HEK293T (cell line): ENCODE results near the gene PPP1R12C.
A peak's percentile ranks its signal among the peaks of the same experiment; 100 is the strongest.

Source experiments
- CTCF ChIA-PET: fragments of 350-600 bp; formaldehyde crosslinking; extraction: SDS; loops from one replicate; lab custom pipeline; 2021; ENCODE audit warnings: antibody characterized with exemption, inconsistent platforms; lab: Yijun Ruan, JAX
- POLR2A ChIA-PET: fragments of 350-600 bp; formaldehyde crosslinking; extraction: SDS; loops from one replicate; lab custom pipeline; 2020; ENCODE audit warnings: antibody characterized with exemption, inconsistent platforms; lab: Yijun Ruan, JAX
- DNase-seq: peaks from one replicate; pipeline ENCODE4 v3.0.0; 2012; ENCODE audit warnings: mixed read lengths; ENCODE audit errors: extremely low spot score
- ARNT ChIP-seq: fragments of 450-650 bp; IDR thresholded peaks from 2 replicates; pipeline ENCODE4 v1.6.1; 2017; ENCODE audit warnings: mild to moderate bottlenecking
- BHLHE40 ChIP-seq: fragments of 450-650 bp; IDR thresholded peaks from 2 replicates; pipeline ENCODE4 v1.6.1; 2016; ENCODE audit warnings: mild to moderate bottlenecking, moderate library complexity, borderline replicate concordance
- CTBP1 ChIP-seq: fragments of 450-650 bp; IDR thresholded peaks from 2 replicates; pipeline ENCODE4 v1.6.1; 2016; ENCODE audit warnings: borderline replicate concordance
- ELF4 ChIP-seq: fragments of 450-650 bp; IDR thresholded peaks from 2 replicates; pipeline ENCODE4 v1.6.1; 2017; ENCODE audit warnings: antibody characterized with exemption
- FOXA1 ChIP-seq: fragments of 450-650 bp; IDR thresholded peaks from 2 replicates; pipeline ENCODE4 v1.6.1; 2016; ENCODE audit warnings: mild to moderate bottlenecking
- FOXK2 ChIP-seq: fragments of 450-650 bp; IDR thresholded peaks from 2 replicates; pipeline ENCODE4 v1.6.1; 2016; ENCODE audit warnings: mild to moderate bottlenecking
- FOXM1 ChIP-seq: fragments of 450-650 bp; IDR thresholded peaks from 2 replicates; pipeline ENCODE4 v1.6.1; 2017; ENCODE audit warnings: mild to moderate bottlenecking, borderline replicate concordance
- HDGF ChIP-seq: fragments of 450-650 bp; IDR thresholded peaks from 2 replicates; pipeline ENCODE4 v1.6.1; 2017; ENCODE audit warnings: antibody characterized with exemption, borderline replicate concordance
- L3MBTL2 ChIP-seq: fragments of 450-650 bp; conservative IDR thresholded peaks from 2 replicates; pipeline ENCODE4 v1.6.1; 2016; ENCODE audit warnings: mild to moderate bottlenecking
- LEF1 ChIP-seq: fragments of 450-650 bp; IDR thresholded peaks from 2 replicates; pipeline ENCODE4 v1.6.1; 2017; ENCODE audit warnings: mild to moderate bottlenecking, borderline replicate concordance
- NFRKB ChIP-seq: fragments of 450-650 bp; IDR thresholded peaks from 2 replicates; pipeline ENCODE4 v1.6.1; 2016; ENCODE audit warnings: mild to moderate bottlenecking, moderate library complexity
- SP1 ChIP-seq: fragments of 450-650 bp; IDR thresholded peaks from 2 replicates; pipeline ENCODE4 v1.6.1; 2017
- SUZ12 ChIP-seq: fragments of 450-650 bp; IDR thresholded peaks from 2 replicates; pipeline ENCODE4 v1.6.1; 2016; ENCODE audit warnings: mild to moderate bottlenecking
- TARDBP ChIP-seq: fragments of 450-650 bp; IDR thresholded peaks from 2 replicates; pipeline ENCODE4 v1.6.1; 2016
- ZNF384 ChIP-seq: fragments of 450-650 bp; IDR thresholded peaks from 2 replicates; pipeline ENCODE4 v1.6.1; 2016
- TF ChIP-seq, protein P1 (sequence below): fragments of 450-650 bp; IDR thresholded peaks from 2 replicates; pipeline ENCODE4 v1.6.1; 2016

PPP1R12C gene

DNA sequence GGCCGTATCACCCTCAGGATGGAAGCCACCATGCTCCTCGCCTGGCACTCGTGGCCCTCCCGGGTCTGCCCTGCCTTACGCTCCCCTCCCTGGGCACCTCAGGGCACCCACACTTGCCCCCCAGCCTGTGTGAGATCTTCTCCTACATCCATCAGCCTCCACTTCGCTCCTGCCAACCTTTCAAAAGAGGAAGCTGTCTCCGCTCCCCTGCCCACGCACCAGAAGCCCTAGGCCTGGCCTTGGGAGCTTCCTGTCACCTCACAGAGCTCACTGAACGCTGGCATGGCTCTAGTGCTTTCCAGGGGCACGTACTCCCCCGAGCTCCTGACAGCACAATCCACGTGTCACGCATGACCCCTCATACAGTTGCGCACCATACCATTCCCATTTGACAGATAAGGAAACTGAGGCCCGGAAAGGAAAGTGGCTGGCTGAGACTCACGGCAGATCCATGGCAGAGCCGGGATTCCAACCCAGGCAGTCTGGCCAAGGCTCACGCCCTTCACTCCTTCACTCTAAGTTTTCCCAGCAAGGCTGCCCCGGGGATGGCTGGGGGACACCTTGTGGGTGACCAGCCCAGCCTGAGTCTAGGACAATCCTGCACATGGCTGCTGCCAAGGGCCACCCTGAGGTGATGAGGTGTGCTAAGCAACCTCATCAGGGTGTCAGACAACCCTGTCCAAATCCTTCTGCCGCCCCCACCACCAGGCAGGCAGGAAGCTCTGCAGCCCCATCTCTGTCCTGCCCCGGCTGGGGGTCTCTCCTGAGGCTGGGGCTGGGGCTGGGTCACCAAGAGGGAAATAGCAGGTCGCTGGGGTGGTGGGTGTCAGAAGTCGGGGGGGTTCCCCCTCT is 19.3 kb downstream of the PPP1R12C start:
- DNase-seq = no peak
- CTCF ChIA-PET = no interaction called here
- no peak for TF ChIP-seq LEF1
- no peak for TF ChIP-seq ZNF384
- no peak for TF ChIP-seq ELF4
- no peak for TF ChIP-seq TARDBP
- TF ChIP-seq BHLHE40 = no peak
- no peak for TF ChIP-seq SP1
- no peak for TF ChIP-seq FOXM1
- no peak for TF ChIP-seq HDGF
- no peak for TF ChIP-seq FOXK2
- TF ChIP-seq FOXA1 = no peak
- POLR2A ChIA-PET = no interaction called here

DNA sequence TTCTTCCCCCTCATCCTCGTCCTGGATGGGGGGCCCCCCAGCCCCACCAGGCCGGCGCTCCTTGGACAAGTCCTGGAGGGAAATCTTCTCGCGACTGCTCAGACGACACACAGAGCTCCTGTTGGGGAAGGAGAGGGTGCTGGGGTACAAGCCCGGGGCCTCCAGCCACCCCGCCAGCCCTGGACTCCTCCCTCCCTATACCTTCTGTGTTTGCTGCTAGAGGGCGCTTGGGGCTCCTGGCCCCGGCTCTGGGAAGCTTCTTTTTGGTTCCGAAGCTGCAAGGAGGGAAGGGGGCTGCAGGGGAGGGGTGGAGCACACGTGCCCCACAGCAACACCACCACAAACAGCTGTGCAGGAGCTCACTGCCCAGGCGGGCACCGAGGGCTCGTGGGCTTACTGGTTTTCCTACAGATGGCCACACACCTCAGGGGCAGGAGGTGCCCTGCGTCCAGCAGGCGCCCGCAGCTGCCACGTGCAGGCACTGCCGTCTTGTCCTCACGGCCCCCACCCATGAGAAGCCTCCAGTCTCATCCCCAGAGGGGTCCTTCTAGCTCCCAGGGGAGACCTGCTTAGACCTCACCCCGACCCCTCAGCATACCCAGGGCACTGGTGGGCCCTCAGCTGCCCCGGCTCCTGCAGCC is 21.3 kb downstream of the PPP1R12C start:
- ChIA-PET POLR2A (no interaction called here), CTCF (no interaction called here)
- no peak for TF ChIP-seq ARNT
- no peak for TF ChIP-seq L3MBTL2
- TF ChIP-seq SUZ12 = no peak
- TF ChIP-seq ZNF384 = no peak
- TF ChIP-seq ELF4 = no peak
- no peak for TF ChIP-seq NFRKB
- no peak for TF ChIP-seq FOXK2
- no peak for TF ChIP-seq FOXM1
- no peak for TF ChIP-seq BHLHE40
- TF ChIP-seq SP1 = no peak
- TF ChIP-seq, protein P1, sequence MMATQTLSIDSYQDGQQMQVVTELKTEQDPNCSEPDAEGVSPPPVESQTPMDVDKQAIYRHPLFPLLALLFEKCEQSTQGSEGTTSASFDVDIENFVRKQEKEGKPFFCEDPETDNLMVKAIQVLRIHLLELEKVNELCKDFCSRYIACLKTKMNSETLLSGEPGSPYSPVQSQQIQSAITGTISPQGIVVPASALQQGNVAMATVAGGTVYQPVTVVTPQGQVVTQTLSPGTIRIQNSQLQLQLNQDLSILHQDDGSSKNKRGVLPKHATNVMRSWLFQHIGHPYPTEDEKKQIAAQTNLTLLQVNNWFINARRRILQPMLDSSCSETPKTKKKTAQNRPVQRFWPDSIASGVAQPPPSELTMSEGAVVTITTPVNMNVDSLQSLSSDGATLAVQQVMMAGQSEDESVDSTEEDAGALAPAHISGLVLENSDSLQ = no peak
- DNase-seq = no peak

DNA sequence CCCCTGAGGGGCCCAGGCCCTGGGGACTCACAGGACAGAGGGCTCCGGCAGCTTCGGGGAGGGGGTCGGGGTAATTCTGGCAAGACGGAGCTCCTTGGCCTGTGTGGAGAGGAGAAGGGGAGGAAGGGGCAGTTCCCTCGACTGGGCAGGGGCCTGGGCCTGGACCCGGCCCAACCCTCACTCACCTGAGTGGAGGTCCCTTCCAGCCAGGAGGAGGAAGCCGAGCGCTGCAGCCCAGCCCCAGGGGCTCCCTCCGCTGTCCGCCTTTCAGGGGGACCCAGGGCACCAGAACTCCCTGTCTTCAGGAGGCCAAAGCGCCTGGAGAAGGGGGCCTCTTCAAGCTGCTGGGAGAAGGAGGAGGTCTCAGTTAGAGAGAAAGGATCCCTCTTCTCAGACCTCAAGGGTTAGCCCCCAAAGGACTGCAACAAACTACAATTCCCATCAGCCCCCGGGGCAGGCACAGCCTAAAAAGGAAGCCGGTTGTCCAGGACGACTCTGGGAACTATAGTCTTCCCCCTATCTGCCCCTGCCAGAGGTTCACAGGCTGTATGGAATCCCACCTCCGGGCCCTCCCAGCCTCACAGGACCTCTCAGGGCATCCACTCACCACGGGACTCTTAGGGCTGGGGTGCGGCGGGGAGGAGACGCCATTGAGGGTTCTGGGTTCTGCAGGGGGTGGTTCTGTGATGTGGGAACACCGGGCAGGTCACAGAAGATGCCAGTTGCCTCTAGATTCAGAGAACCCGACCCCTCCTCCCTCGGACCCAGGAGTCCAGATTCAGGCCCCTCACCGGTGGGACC is 22.0 kb downstream of the PPP1R12C start:
- POLR2A ChIA-PET = interaction anchor here (1.5 kb wide), 1 partner anchor 50 kb away, joined by 3 read pairs; no protein-coding TSS in a partner anchor
- CTCF ChIA-PET = no interaction called here
- TF ChIP-seq CTBP1 = no peak
- TF ChIP-seq FOXA1 = no peak
- TF ChIP-seq FOXM1 = no peak
- no peak for TF ChIP-seq TARDBP
- TF ChIP-seq HDGF = no peak
- no peak for TF ChIP-seq SP1
- no peak for TF ChIP-seq ARNT
- no peak for TF ChIP-seq LEF1
- TF ChIP-seq, protein P1 = no peak
- TF ChIP-seq NFRKB = no peak
- no peak for TF ChIP-seq ZNF384
- no peak for TF ChIP-seq BHLHE40
- TF ChIP-seq FOXK2 = no peak
- DNase-seq = peak; percentile 49

DNA sequence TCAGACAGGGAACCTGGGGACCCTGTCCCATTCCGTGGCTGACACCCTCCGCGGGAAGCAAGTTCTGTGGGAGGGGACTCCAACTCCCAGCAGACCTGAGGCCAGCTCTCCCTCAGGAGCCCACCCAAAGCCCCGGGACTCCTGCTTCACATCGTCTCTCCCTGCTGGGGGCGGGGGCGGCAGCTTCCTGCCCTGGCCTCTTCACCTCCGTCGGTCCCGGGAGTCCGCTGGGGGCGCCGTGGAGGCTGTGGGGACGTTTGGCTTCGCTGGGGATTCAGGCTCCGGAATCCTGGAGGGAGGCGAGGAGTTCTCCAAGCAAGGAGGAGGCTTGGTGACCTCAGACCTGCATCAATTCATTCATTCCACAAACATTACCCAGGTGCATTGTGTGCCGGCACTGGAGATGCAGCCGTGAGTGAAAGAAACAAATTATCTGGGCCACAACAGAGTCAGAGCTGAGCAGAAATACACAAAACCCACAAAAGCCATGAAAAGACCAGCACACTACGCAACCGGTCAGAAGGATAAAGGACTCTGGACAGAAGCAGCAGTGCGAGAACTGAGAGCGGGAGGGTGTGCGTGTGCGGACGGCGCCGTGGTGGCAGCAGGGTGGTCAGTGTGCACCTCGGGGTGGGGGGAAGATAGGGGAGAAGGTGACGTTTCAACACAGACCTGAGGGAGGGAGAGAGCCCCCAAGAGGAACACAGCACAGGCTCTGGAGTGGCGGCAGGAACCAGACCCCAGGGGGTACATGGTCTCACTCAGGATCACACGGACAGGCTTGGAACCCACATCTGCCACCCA is 22.8 kb downstream of the PPP1R12C start:
- TF ChIP-seq FOXA1 (no peak), TARDBP (no peak), ARNT (no peak), NFRKB (no peak), ZNF384 (no peak), SUZ12 (no peak), L3MBTL2 (no peak), HDGF (no peak), CTBP1 (no peak), FOXK2 (no peak), ELF4 (no peak), FOXM1 (no peak), BHLHE40 (no peak), LEF1 (no peak), SP1 (no peak)
- TF ChIP-seq, protein P1 = no peak
- ChIA-PET POLR2A (interaction anchor here (1.5 kb wide), 1 partner anchor 51 kb away, joined by 3 read pairs; no protein-coding TSS in a partner anchor), CTCF (no interaction called here)
- DNase-seq = no peak
